Hypothalamus (tissue), 51 donors: ENCODE data around the gene BICD1.

Experiments used
- DNase-seq, 51 donors: peaks; one replicate each; lab custom pipeline; 2025; lab: John Stamatoyannopoulos, UW

BICD1 gene

DNA sequence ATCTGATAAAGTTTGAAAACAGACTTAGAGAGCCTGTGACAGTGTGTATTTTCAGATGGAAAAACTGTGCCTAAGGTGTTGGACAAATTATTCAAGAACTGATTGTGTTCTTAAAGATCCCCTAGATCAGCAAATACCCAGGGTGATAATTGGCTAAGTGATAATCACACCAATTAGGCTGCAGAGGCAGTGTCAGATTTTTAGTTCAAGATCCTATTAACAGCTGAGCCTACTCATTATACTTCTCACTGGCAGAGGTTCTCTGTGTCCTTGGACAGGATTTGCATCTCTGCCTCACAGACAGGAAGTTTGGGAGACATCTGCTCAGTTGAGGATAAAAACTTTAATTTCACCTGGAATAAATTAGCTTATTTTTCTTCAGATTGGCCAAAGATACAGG, 288.4 kb downstream of the BICD1 start:
- DNase-seq = no peak

DNA sequence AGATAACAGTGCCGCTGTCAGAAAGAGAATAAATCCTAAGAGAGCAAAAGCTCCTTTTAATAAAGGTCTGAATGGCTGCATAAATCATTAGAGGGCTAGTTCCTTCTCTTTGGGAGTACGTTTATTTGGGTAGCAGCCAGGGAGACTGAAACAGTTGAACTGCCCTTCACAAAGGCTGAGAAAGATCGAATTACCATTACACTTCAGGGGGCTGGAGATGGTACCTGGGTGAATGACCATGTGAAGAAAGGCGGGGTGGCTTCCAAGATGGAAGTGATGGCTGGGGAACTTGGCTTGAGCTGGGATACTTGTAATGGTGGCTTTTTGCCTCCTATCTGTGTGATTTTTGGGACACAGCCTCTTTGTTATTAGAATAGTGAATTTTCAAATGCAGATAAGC, 291.0 kb downstream of the BICD1 start:
- no peak for DNase-seq

DNA sequence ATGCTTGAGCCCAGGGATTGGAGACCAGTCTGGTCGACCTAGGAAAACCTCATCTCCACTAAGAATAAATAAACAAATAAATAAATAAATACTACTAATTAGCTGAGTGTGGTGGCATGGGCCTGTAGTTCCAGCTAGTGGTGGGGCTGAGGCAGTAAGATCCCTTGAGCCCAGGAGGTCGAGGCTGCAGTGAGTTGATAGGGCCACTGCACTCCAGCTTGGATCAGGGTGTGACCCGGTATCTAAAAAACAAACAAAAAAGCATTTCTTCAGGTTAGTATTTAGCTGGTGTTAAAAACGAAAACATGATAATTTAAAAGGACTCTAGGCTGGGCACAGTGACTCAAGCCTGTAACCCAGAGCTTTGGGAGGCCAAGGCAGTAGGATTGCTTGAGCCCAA, 291.5 kb downstream of the BICD1 start:
- DNase-seq = no peak

DNA sequence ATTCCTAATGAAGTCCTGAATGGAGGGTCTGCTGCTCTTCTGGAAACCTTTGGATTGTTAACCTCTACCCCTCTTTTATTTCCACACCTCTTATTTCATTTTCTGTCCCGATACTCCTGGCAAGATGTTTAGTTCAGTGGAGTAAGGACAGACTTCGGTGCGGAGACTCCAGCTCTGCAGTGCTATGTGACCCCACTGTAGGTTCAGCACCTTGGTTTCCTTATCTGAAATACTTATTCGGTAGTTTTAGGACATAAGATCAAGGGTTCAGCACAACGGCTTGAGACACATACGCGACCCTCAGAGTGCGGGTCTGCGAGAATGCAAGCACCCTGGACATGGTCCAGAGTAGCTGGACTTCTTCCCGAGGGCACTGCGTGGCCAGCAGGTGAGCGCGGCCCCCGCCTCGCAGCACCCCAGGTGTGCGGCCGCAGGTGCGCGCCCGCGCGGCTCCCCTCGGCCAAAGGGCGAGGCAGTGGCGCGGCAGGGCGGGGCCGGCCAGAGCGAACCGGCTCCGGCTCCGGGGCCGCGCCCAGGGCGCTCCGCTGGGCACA, 292.2 kb downstream of the BICD1 start:
- DNase-seq = peak in 1 of 51 donors; percentile 41

DNA sequence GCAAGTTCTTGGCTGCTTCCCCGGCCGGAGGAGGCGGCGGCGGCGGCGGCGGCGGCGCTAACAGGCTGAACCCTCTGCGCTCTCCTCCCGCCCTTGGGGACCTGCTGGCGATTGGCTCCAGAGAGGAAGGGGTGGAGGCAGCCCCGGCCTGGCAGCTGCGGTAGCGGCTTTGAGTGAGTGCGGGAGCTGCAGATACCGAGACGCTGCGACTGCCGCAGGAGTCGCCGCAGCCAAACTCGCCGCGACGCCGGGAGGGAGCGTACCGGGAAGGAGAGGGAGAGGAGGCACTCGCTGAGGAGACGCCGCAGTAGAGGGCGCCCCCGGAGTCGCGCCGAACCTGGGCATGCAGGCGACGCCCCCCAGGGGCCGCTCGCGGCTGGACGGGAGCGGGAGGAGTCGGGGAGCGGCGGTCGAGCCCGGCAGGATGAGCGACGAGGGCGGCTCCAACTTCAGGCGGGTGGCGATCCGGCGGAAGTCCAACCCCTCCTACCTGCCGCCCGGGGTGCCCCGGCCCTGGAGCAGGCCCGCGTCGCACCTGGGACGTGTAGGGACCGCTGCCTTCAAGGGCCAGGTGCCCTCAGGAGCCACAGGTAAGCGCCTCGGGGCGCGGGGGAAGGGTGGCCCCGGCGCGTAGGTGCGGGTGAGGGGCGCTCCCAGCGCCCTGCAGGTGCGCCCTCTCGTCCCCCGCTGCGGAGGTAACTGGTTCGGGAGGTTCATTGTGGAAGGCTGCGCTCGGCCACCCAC, 292.9 kb downstream of the BICD1 start, which contains the start of gene FGD4:
FGD4 (plus strand) TSS at position 189 of the 744 bp plus-strand sequence.
- DNase-seq = peak in 50 of 51 donors; percentile 10 to 88 (median 60)

DNA sequence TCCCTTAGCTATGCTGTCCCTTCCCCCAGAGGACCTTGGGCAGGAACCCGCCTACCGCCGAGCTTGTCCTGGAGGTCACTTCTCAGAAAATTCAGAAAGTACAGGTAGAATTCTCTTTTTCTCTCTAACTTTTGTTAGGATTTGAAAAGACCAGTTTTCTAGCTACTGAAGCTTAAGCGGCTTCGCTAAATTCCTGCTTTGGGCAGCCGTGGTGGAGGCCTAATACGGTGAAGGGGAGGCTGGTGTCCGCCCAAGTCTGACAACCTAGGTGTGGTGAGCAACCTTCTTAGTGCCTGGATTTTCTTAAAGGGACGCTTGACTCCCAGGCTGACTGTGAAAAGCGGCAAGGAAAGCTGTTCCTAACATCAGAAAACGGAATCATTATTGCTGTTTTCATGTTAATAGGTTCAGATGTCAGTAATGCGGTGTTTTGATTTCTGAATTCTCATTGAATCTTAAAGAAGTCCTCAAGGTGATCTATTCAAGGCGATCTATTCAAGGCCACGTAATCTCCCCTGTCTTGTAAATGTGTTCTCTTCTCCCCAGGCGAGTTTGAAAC, 293.5 kb downstream of the BICD1 start:
- DNase-seq = no peak

DNA sequence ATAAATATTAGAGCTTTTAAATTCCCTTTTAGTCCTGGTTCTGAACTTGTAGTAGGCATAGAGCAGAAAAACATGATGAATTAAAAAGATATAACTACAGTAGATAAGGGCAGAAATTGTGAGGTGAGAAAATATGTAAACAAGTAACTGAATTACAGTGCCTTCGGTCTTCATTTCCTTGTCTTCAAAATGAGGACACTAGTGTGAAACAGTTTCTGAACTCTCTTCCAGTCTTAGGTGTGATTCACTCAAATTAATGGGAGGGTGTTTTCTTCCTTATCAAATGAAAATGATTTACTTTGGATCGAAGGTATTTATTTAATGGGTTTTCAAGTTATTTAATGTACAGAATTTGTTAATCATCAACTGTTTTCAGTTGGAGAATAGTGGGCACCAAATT, 294.2 kb downstream of the BICD1 start:
- DNase-seq = no peak

DNA sequence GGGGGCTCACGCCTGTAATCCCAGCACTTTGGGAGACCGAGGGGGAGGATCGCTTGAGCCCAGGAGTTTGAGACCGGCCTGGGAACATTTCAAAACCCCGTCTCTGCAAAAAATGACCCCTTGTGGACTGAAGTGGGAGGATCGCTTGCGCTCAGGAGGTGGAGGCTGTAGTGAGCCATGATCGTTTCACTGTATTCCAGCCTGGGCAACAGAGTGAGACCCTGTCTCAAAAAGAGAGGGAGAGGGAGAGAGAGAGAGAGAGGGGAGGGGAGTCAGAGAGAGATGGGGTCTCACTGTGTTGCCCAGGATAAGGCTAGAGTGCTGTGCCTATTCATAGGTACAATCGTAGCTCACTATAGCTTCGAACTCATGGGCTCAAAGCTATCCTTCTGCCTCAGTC, 295.5 kb downstream of the BICD1 start:
- no peak for DNase-seq

DNA sequence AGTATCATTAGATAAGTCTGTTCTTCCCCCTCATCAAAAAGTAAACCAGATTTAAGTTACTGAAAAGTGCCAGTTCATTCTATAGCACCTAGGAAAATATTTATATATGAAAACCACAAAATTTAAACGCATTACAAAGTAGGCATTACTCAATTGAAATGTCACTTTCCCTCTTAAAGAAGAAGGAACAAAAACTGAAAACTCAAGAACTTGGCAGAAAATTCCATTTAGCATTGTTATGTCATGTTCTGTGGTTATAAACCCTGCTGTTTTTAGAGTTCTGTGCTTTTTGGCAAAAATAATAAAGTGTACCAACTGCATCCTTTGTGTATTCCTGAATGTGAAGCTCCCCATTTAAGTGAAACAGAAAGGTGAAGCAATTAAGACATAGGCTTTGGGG, 296.3 kb downstream of the BICD1 start:
- no peak for DNase-seq

DNA sequence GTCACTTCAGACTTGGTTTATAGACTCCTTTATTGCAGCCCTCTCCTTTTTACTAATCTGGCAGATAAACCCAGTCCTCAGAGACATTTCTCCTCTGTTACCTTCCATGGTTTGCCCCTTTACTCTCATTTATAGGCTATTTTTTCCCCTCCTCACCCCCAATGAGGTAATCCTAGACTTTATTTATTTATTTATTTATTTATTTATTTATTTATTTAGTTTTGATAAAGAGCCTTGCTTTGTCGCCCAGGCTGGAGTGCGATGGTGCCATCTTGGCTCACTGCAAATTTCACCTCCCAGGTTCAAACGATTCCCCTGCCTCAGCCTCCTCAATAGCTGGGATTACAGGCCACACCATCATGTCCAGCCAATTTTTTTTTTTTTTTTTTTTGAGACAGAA, 301.1 kb downstream of the BICD1 start:
- no peak for DNase-seq

DNA sequence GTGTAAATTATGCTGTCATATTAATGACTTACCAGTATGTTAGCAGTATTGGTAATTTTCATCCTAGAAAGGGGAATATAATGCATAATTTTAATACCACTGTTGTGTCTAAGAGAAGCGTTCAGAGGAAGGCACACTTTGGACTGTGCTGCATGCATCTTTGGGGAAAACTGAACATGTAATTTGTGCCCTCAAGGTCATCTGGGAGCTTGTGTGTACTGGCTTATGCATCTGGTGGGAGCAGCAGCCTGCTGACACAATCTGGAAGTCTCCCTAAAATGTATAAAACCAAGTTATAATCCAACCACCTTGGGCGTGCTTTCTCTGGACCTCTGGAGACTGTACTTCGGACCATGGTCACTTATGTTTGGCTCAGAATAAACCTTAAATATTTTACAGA, 306.8 kb downstream of the BICD1 start:
- no peak for DNase-seq

DNA sequence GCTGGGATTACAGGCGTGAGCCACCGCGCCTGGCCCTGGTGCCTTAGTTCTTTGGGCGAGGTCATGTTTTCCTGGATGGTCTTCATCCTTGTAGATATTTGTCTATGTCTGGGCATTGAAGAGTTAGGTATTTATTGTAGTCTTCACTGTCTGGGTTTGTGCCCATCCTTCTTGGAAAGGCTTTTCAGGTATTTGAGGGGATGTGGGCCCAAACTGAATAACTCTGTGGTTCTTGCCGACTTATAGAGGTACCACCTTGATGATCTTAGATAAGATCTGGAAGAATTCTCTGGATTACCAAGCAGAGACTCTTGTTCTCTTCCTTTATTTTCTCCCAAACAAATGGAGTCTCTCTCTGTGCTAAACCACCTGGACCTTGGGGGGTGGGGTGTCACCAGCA, 311.6 kb downstream of the BICD1 start:
- DNase-seq = no peak

DNA sequence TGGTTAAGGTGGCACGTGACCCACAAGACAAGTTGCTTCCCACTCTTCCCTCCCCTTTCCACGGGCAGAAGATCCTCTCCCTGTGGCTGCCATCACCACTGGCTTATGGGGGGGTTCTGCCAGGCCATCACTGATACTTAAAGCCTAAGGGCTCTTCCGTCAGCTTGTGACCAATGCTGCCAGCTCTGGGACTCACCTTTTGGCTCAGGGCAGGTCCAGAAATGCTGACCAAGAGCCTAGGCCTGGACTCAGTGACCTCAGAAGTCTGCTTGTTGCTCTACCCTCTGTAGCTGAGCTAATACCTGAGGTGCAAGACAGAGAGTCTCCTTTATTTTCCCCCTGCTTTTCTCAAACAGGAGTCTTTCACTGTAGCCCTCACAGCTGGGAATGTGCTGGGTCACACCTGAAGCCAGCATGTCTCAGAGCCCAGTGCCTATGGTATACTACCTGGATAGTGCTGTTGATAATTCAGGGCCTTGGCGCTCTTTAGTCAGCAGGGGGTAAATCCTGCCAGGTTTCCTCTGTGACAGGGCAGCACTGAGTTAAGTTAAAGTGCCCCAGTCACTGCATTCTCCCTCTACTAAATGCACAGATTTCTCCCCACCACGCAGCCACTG, 312.4 kb downstream of the BICD1 start:
- no peak for DNase-seq

DNA sequence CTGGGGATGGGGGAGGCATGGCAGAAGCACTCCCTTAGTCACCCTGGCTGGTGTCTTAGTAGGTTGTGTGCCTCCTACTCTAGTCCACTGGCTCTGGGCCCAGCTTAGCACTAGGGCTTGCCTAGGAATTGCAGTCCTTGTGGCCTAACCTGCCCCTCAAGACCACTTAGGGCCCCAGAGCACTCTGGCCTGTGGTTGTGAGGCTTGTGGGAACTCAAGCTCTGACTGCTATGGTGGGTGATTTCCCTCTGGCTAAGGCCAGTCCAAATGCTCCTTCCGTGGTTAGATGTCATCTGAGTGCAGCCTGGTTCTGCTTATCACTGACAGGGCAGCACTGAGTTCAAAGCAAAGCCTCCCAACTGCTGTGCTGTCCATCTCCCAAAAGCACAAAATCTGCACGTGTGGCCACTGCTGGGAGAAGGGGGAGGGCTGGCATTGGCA, 312.9 kb downstream of the BICD1 start:
- peak in 1 of 51 donors; percentile 15 for DNase-seq

DNA sequence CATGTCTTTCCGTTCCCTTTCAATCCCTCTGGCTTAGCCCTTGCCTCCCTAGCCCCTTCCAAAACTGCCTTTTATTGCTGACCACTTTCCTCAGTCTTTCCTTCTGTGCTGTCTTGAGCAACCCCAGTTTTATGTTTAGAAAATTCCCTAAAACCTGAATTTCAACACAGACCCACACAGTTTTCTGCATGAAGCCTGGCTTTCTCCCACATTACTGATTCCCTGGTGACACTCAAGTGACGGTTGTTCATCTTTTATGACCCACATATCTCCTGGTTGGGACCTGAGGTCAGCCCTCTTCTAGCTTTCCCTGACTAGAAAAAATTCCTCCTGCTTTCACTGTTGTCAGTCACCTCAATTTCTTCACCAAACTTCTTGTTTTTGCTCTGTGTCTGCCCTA, 313.7 kb downstream of the BICD1 start:
- no peak for DNase-seq

DNA sequence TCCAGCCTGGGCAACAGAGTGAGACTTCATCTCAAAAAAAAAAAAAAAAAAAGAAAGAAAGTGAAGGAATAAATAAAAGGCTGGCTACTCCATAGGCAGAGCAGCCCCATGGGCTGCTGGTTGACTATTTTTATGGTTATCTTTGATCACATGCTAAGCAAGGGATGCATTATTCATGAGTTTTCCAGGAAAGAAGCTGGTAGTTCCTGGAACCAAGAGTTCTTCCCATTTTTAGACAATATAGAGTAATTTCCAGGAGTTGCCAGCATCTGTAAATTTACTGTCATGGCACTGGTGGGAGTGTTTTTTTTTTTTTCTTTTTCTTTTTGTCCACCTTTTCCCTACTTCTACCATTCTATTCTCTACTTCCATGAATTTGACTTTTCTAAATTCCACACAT, 316.9 kb downstream of the BICD1 start:
- DNase-seq = no peak

DNA sequence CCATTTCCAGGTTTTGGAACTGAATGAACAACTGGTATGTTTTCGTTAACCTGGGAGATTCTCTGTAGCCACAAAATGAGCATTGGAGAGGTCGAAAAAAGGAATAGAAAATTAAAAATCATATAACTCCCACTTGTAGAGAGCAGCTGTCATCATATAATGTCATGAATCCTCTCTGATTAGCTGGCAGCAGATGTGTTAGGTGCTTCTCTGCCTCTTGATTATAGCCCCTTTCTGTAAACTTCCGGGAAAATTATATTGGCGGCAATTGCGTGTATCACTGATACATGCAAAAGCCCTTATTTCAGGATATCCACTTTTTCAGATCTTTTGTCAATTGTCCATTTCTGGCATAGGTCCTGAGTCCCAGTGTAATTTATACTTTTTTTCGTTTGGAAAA, 324.4 kb downstream of the BICD1 start:
- no peak for DNase-seq
